GM23248 (cell line): ENCODE measurements around the gene SNX13. TPM values are rescaled to one million over a fixed set of nuclear protein-coding genes. Genes with fewer than 3 reads are reported as not detected.

ENCODE experiments used
- DNase-seq: peaks from one replicate; pipeline ENCODE4 v3.0.0-alpha.2; 2015
- H2AFZ ChIP-seq: fragments of 200-600 bp; sonication (generic); 2 replicates; pipeline ENCODE4 v1.6.1; 2016; ENCODE audit warnings: antibody characterized with exemption
- H3F3A ChIP-seq: fragments of 200-600 bp; sonication (generic); 2 replicates; pipeline ENCODE4 v1.6.1; 2016; ENCODE audit warnings: mild to moderate bottlenecking, antibody characterized with exemption, mixed run types; ENCODE audit not compliant: insufficient read depth
- H3K27ac ChIP-seq: fragments of 200-600 bp; sonication (generic); 2 replicates; pipeline ENCODE4 v1.5.1; 2016; ENCODE audit warnings: mild to moderate bottlenecking
- H3K27me3 ChIP-seq: fragments of 200-600 bp; sonication (generic); replicated peaks from 2 replicates; pipeline ENCODE4 v1.6.1; 2016; ENCODE audit warnings: mild to moderate bottlenecking; ENCODE audit not compliant: insufficient read depth
- H3K36me3 ChIP-seq: fragments of 200-600 bp; sonication (generic); 2 replicates; pipeline ENCODE4 v1.6.1; 2016; ENCODE audit warnings: low read depth, mild to moderate bottlenecking
- H3K4me1 ChIP-seq: fragments of 200-600 bp; sonication (generic); 2 replicates; pipeline ENCODE4 v1.6.1; 2016; ENCODE audit warnings: mild to moderate bottlenecking; ENCODE audit not compliant: insufficient read depth
- H3K4me2 ChIP-seq: fragments of 200-600 bp; sonication (generic); one replicate; pipeline ENCODE4 v1.6.1; 2016; ENCODE audit warnings: mild to moderate bottlenecking; ENCODE audit not compliant: unreplicated experiment
- H3K4me3 ChIP-seq: fragments of 200-600 bp; sonication (generic); 2 replicates; pipeline ENCODE4 v1.5.1; 2016; ENCODE audit warnings: mild to moderate bottlenecking
- H3K79me2 ChIP-seq: fragments of 200-600 bp; sonication (generic); 2 replicates; pipeline ENCODE4 v1.6.1; 2016; ENCODE audit warnings: mild to moderate bottlenecking; ENCODE audit not compliant: insufficient read depth
- H3K9ac ChIP-seq: fragments of 200-600 bp; sonication (generic); 2 replicates; pipeline ENCODE4 v1.6.1; 2016; ENCODE audit warnings: mild to moderate bottlenecking
- H3K9me2 ChIP-seq: fragments of 200-600 bp; sonication (generic); 2 replicates; pipeline ENCODE4 v1.6.1; 2016; ENCODE audit warnings: mixed run types, mild to moderate bottlenecking, moderate library complexity; ENCODE audit not compliant: insufficient read depth
- H3K9me3 ChIP-seq: fragments of 200-600 bp; sonication (generic); one replicate; pipeline ENCODE4 v1.6.1; 2017; ENCODE audit warnings: low read depth
- H4K20me1 ChIP-seq: fragments of 200-600 bp; sonication (generic); 2 replicates; pipeline ENCODE4 v1.6.0; 2016; ENCODE audit not compliant: insufficient read depth
- EZH2 ChIP-seq: fragments of 200-600 bp; sonication (generic); IDR thresholded peaks from 2 replicates; pipeline ENCODE4 v1.6.1; 2018; ENCODE audit warnings: antibody characterized with exemption, mild to moderate bottlenecking; ENCODE audit not compliant: insufficient read depth, poor library complexity, severe bottlenecking
- EZH2phosphoT487 ChIP-seq: fragments of 200-600 bp; sonication (generic); IDR thresholded peaks from 2 replicates; pipeline ENCODE4 v1.6.1; 2018; ENCODE audit warnings: antibody characterized with exemption, moderate library complexity, mild to moderate bottlenecking, low read depth; ENCODE audit not compliant: insufficient read depth
- WGBS, 2 experiments: methylation state at CpG; one replicate each; pipeline ENCODE4 v1.1.6; 2015 to 2017; ENCODE audit warnings: low lambda C conversion rate in 2 of 2, low coverage in 1 of 2; ENCODE audit errors: missing lambda C conversion rate in 2 of 2; 5-methylcytosine and 5-hydroxymethylcytosine counted together
- in situ Hi-C: fragments of 300-500 bp; cut with MboI; formaldehyde crosslinking; loops from 2 replicates; pipeline ENCODE4 v1.15.0; 2020
- polyA plus RNA-seq: library from polyadenylated mRNA; unstranded; fragments of >200 nt; fragmentation: Nextera tagmentation; extraction: Ambion mirVana; gene quantifications from 2 replicates; pipeline ENCODE4 v1.2.1, GENCODE V29; 2016
- total RNA-seq: library from RNA; depleted of rRNA; stranded (reverse); fragments of >200 nt; shearing (Covaris generic); gene quantifications from 2 replicates; pipeline ENCODE4 v1.2.3, GENCODE V29; 2014

Gene SNX13
- total and polyA plus RNA-seq, 2 experiments from 2014 or later: 21.8 to 34.2 TPM

GRCh38 chr7:17907014-17907413 lies 33.3 kb downstream of the SNX13 start:
- 92 to 100% methylated on average over 1 of the region's 1 CpG for WGBS, 2 experiments
- H3F3A ChIP-seq: no peaks in the 10 kb centered on the region
- no peak overlapping the region for H2AFZ ChIP-seq
- H3K79me2 ChIP-seq: peaks cover 100% of the 10 kb centered on the region
- H4K20me1 ChIP-seq: 0 out of 2 replicates have a peak, but pooled peaks cover 2% of the 10 kb centered on the region
- H3K4me1 ChIP-seq: 0 out of 2 replicates have a peak, but pooled peaks cover 4% of the 10 kb centered on the region
- no peaks in the 10 kb centered on the region for H3K27me3 ChIP-seq
- DNase-seq: peak; percentile 18
- H3K27ac ChIP-seq: no peak overlapping the region
- no peak overlapping the region for H3K4me2 ChIP-seq
- TF ChIP-seq EZH2phosphoT487: no peak
- TF ChIP-seq EZH2: no peak
- in situ Hi-C loops: no loop called here
- H3K9me2 ChIP-seq: no peaks in the 10 kb centered on the region
- H3K4me3 ChIP-seq: no peak overlapping the region
- H3K9me3 ChIP-seq: no peaks in the 10 kb centered on the region
- no peak overlapping the region for H3K9ac ChIP-seq
- H3K36me3 ChIP-seq: no peaks in the 10 kb centered on the region; the same call in 1 of the 2 replicates

- H3K4me2 ChIP-seq: no peak overlapping the region
- peaks cover 90% of the 10 kb centered on the region for H3K79me2 ChIP-seq
These were observed 37.0 kb downstream of the SNX13 start for GRCh38 chr7:17903337-17903736.

GRCh38 chr7:17902599-17902998 lies 37.7 kb downstream of the SNX13 start:
- Histone ChIP-seq H3K36me3 (no peaks in the 10 kb centered on the region), H3K4me1 (0 out of 2 replicates have a peak, but pooled peaks cover 4% of the 10 kb centered on the region), H3K9ac (no peak overlapping the region), H3K9me2 (no peaks in the 10 kb centered on the region), H4K20me1 (0 out of 2 replicates have a peak, but pooled peaks cover 2% of the 10 kb centered on the region), H3K27ac (no peak overlapping the region), H3K27me3 (no peaks in the 10 kb centered on the region), H3K4me3 (no peak overlapping the region), H2AFZ (no peak overlapping the region), H3K9me3 (no peaks in the 10 kb centered on the region), H3K4me2 (no peak overlapping the region), H3F3A (no peaks in the 10 kb centered on the region), H3K79me2 (peaks cover 90% of the 10 kb centered on the region)
- in situ Hi-C loops: no loop called here
- no peak for DNase-seq
- WGBS, 2 experiments: 91 to 92% methylated on average over 5 of the region's 5 CpGs
- TF ChIP-seq EZH2phosphoT487 (no peak), EZH2 (no peak)

More at GRCh38 chr7:17903337-17903736, 37.0 kb downstream of the SNX13 start:
- H3K9ac ChIP-seq: no peak overlapping the region
- H3K27ac ChIP-seq: no peak overlapping the region
- no peak overlapping the region for H2AFZ ChIP-seq
- no peaks in the 10 kb centered on the region; the same call in 1 of the 2 replicates for H3K36me3 ChIP-seq
- in situ Hi-C loops: no loop called here
- H3F3A ChIP-seq: no peaks in the 10 kb centered on the region
- no peak overlapping the region for H3K4me3 ChIP-seq
- TF ChIP-seq EZH2phosphoT487 (no peak), EZH2 (no peak)
- DNase-seq: no peak
- no peaks in the 10 kb centered on the region for H3K27me3 ChIP-seq
- H3K4me1 ChIP-seq: 0 out of 2 replicates have a peak, but pooled peaks cover 4% of the 10 kb centered on the region
- no peaks in the 10 kb centered on the region for H3K9me3 ChIP-seq
- H3K9me2 ChIP-seq: no peaks in the 10 kb centered on the region
- 0 out of 2 replicates have a peak, but pooled peaks cover 2% of the 10 kb centered on the region for H4K20me1 ChIP-seq

GRCh38 chr7:17900464-17900863 lies 39.8 kb downstream of the SNX13 start:
- no peaks in the 10 kb centered on the region for H3K27me3 ChIP-seq
- no peak overlapping the region for H3K4me2 ChIP-seq
- peaks cover 12% of the 10 kb centered on the region; the same call in 1 of the 2 replicates for H3K36me3 ChIP-seq
- H3K9ac ChIP-seq: no peak overlapping the region
- DNase-seq: no peak
- no peaks in the 10 kb centered on the region for H3K4me1 ChIP-seq
- H4K20me1 ChIP-seq: 0 out of 2 replicates have a peak, but pooled peaks cover 2% of the 10 kb centered on the region
- in situ Hi-C loops: no loop called here
- H3K9me3 ChIP-seq: no peaks in the 10 kb centered on the region
- no peaks in the 10 kb centered on the region for H3K9me2 ChIP-seq
- no peaks in the 10 kb centered on the region for H3F3A ChIP-seq
- H2AFZ ChIP-seq: no peak overlapping the region
- H3K27ac ChIP-seq: no peak overlapping the region
- 92 to 93% methylated on average over 1 of the region's 1 CpG for WGBS, 2 experiments
- TF ChIP-seq EZH2 (no peak), EZH2phosphoT487 (no peak)
- no peak overlapping the region for H3K4me3 ChIP-seq
- peaks cover 83% of the 10 kb centered on the region for H3K79me2 ChIP-seq

GRCh38 chr7:17898111-17898510 lies 42.2 kb downstream of the SNX13 start:
- no peaks in the 10 kb centered on the region for H4K20me1 ChIP-seq
- in situ Hi-C loops: no loop called here
- H3F3A ChIP-seq: no peaks in the 10 kb centered on the region
- H3K9me3 ChIP-seq: no peaks in the 10 kb centered on the region
- no peak for DNase-seq
- peaks cover 12% of the 10 kb centered on the region; the same call in 1 of the 2 replicates for H3K36me3 ChIP-seq
- no peak overlapping the region for H3K4me2 ChIP-seq
- no peaks in the 10 kb centered on the region for H3K4me1 ChIP-seq
- 91 to 93% methylated on average over 4 of the region's 4 CpGs for WGBS, 2 experiments
- TF ChIP-seq EZH2phosphoT487 (no peak), EZH2 (no peak)
- no peak overlapping the region for H3K4me3 ChIP-seq
- no peak overlapping the region for H2AFZ ChIP-seq
- H3K27ac ChIP-seq: no peak overlapping the region
- H3K79me2 ChIP-seq: peaks cover 60% of the 10 kb centered on the region
- H3K9ac ChIP-seq: no peak overlapping the region
- H3K9me2 ChIP-seq: no peaks in the 10 kb centered on the region
- H3K27me3 ChIP-seq: no peaks in the 10 kb centered on the region
